Esophagus muscularis mucosa (tissue), 4 donors: ENCODE data around the gene EED. TPM values are rescaled to one million over a fixed set of nuclear protein-coding genes. Genes with fewer than 3 reads are reported as not detected.

Experiments
- DNase-seq: peaks from one replicate; pipeline ENCODE4 v3.0.0-alpha.2; 2017; ENCODE audit errors: extremely low spot score
- H3K27ac ChIP-seq, 4 donors: fragments of 200-600 bp; sonication (generic); replicated peaks in 1 of 4; 1 replicate in 3 of 4; 2 replicates in 1 of 4; pipeline ENCODE4 v1.5.1; 2016 to 2019; ENCODE audit warnings: mild to moderate bottlenecking in 1 of 4
- H3K27me3 ChIP-seq, 4 donors: fragments of 200-600 bp; sonication (generic); one replicate each; pipeline versions ENCODE4 v1.5.1 to v1.6.0; 2016 to 2019
- H3K36me3 ChIP-seq, 4 donors: fragments of 200-600 bp; sonication (generic); one replicate each; pipeline ENCODE4 v1.5.1; 2016 to 2019
- H3K4me1 ChIP-seq, 4 donors: fragments of 200-600 bp; sonication (generic); one replicate each; pipeline ENCODE4 v1.5.1; 2016 to 2019
- H3K4me3 ChIP-seq, 4 donors: fragments of 200-600 bp; sonication (generic); 1 replicate in 2 of 4; 2 replicates in 2 of 4; pipeline ENCODE4 v1.5.1; 2016 to 2019; ENCODE audit warnings: mild to moderate bottlenecking in 4 of 4, moderate library complexity in 1 of 4
- H3K9me3 ChIP-seq, 4 donors: fragments of 200-600 bp; sonication (generic); 1 replicate in 3 of 4; 2 replicates in 1 of 4; pipeline ENCODE4 v1.5.1; 2016 to 2019
- CTCF ChIP-seq, 3 experiments: fragments of 200-600 bp in 2 of 3; fragments of 450-650 bp in 1 of 3; sonication (generic) in 2 of 3; IDR thresholded peaks; one replicate each; pipeline ENCODE4 v1.5.1; 2017 to 2019; ENCODE audit warnings: antibody characterized with exemption in 3 of 3, mild to moderate bottlenecking in 2 of 3, moderate library complexity in 1 of 3
- EP300 ChIP-seq: sonication (generic); formaldehyde crosslinking; IDR thresholded peaks from one replicate; pipeline ENCODE4 v1.6.1; 2017; ENCODE audit warnings: antibody characterized with exemption
- POLR2A ChIP-seq: fragments of 450-650 bp; IDR thresholded peaks from one replicate; pipeline ENCODE4 v1.6.1; 2017; ENCODE audit warnings: antibody characterized with exemption, moderate library complexity, mild to moderate bottlenecking, low read depth
- POLR2AphosphoS5 ChIP-seq, 2 donors: sonication (generic); formaldehyde crosslinking; IDR thresholded peaks; one replicate each; pipeline ENCODE4 v1.6.1; 2017; ENCODE audit warnings: antibody characterized with exemption in 2 of 2
- WGBS: methylation state at CpG from one replicate; pipeline ENCODE4 v1.1.5; 2018; 5-methylcytosine and 5-hydroxymethylcytosine counted together
- intact Hi-C: fragments of 100-400 bp; cut with DNase I; formaldehyde crosslinking; loops from one replicate; pipeline ENCODE4 v1.15.1; 2023
- total RNA-seq, 4 donors: library from RNA; depleted of rRNA; stranded (reverse); fragments of >200 nt; gene quantifications; one replicate each; pipeline versions ENCODE4 v1.1.0 to v1.2.1, GENCODE V29; 2016

Gene EED
- total RNA-seq, 4 donors from 2014 or later: 11.1 to 14.7 (median 13.4) TPM

GRCh38 chr11:86230921-86231434 is 13.6 kb upstream of the EED start:
- TF ChIP-seq CTCF (IDR thresholded peaks at IDR 0.05) (no peak), POLR2A (no peak), POLR2AphosphoS5 (IDR thresholded peaks at IDR 0.05) (no peak), EP300 (no peak)
- Histone ChIP-seq H3K27me3 (no peaks in the 10 kb centered on the region), H3K4me3 (no peak overlapping the region), H3K4me1 (no peaks in the 10 kb centered on the region), H3K27ac (no peak overlapping the region), H3K36me3 (no peaks in the 10 kb centered on the region), H3K9me3 (no peaks in the 10 kb centered on the region)
- no peak for DNase-seq
- intact Hi-C loops: no loop called here

- no peaks in the 10 kb centered on the region for H3K27me3 ChIP-seq
- no peak for TF ChIP-seq POLR2AphosphoS5 (IDR thresholded peaks at IDR 0.05)
- TF ChIP-seq CTCF (IDR thresholded peaks at IDR 0.05): no peak
- no peak for TF ChIP-seq EP300
- TF ChIP-seq POLR2A: no peak
- intact Hi-C loops: no loop called here
- no peak overlapping the region for H3K27ac ChIP-seq
- no peak overlapping the region for H3K4me3 ChIP-seq
- H3K36me3 ChIP-seq: no peaks in the 10 kb centered on the region
- no peak for DNase-seq
- no peaks in the 10 kb centered on the region for H3K4me1 ChIP-seq
- H3K9me3 ChIP-seq: no peaks in the 10 kb centered on the region
These were observed 12.0 kb upstream of the EED start for GRCh38 chr11:86232556-86232955.

- H3K27me3 ChIP-seq: peaks cover 0 to 4% (median 0%) of the 10 kb centered on the region in 4 donors
- no peaks in the 10 kb centered on the region for H3K9me3 ChIP-seq
- no peak for DNase-seq
- H3K4me3 ChIP-seq: no peak overlapping the region
- H3K36me3 ChIP-seq: no peaks in the 10 kb centered on the region
- TF ChIP-seq POLR2A (no peak), EP300 (no peak), CTCF (IDR thresholded peaks at IDR 0.05) (no peak), POLR2AphosphoS5 (IDR thresholded peaks at IDR 0.05) (no peak)
- H3K4me1 ChIP-seq: no peaks in the 10 kb centered on the region
- no peak overlapping the region for H3K27ac ChIP-seq
- WGBS: 43% methylated on average over 2 of the region's 2 CpGs
- intact Hi-C loops: no loop called here
These were observed 9.6 kb upstream of the EED start for GRCh38 chr11:86234831-86235461.

GRCh38 chr11:86237267-86237804 is 7.2 kb upstream of the EED start:
- DNase-seq: no peak
- intact Hi-C loops: no loop called here
- Histone ChIP-seq H3K27ac (no peak overlapping the region), H3K27me3 (peaks cover 0 to 4% (median 0%) of the 10 kb centered on the region in 4 donors), H3K9me3 (no peaks in the 10 kb centered on the region), H3K36me3 (no peaks in the 10 kb centered on the region), H3K4me3 (no peak overlapping the region), H3K4me1 (no peaks in the 10 kb centered on the region)
- no peak for TF ChIP-seq POLR2AphosphoS5 (IDR thresholded peaks at IDR 0.05)
- no peak for TF ChIP-seq EP300
- TF ChIP-seq POLR2A: no peak
- TF ChIP-seq CTCF (IDR thresholded peaks at IDR 0.05): no peak
- 94% methylated on average over 9 of the region's 9 CpGs for WGBS
